GM18909 (cell line): ENCODE data around the gene N4BP2L2.

Experiments
- ATAC-seq: cut with Tn5 transposase; IDR thresholded peaks from one replicate; pipeline ENCODE4 v1.9.1; 2021; ENCODE audit warnings: mild to moderate bottlenecking; ENCODE audit not compliant: unreplicated experiment, poor library complexity

Gene N4BP2L2

DNA sequence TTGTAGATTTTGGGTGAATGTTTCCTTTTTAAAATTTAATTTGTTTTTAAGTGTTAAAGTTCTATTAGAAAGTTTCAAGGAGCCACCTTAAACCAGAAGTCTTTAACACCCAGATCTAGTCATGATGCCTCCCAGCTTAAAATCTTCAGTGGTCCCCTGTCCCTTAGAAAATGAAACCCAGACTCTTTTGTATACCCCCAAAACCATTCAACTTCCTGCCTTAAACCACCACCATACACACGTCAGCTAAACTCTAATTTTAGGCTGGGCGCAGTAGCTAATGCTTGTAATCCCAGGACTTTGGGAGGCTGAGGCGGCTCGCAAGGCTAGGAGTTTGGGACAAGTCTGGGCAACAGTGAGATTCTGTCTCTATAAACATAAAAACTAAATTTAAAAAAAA lies 148.5 kb downstream of the N4BP2L2 start:
- ATAC-seq, result peak; percentile 72

- ATAC-seq, result no peak
These were observed 153.2 kb downstream of the N4BP2L2 start for GRCh38 chr13:32385410-32385809.

GRCh38 chr13:32384702-32385101 lies 153.9 kb downstream of the N4BP2L2 start:
- ATAC-seq, result no peak

- no peak for ATAC-seq
These were observed 154.6 kb downstream of the N4BP2L2 start for GRCh38 chr13:32383836-32384618.
